ENCODE measurements around the gene ENHO. TPM values are rescaled to one million over a fixed set of nuclear protein-coding genes. Genes with fewer than 3 reads are reported as not detected.

The ENHO gene
- 1.6 TPM in 1 of 2 replicates, not detected in the other for total RNA-seq

GRCh38 chr9:34522971-34523797, at the start of gene ENHO:
TSS of gene ENHO (minus strand) at chr9:34522990. CDS start at chr9:34521695, 1,295 bp downstream.

Other genes starting within 250 kb of the ENHO start
- gene KIF24, start 193.7 kb downstream of the ENHO start, total RNA-seq: 0.54 and 2.8 TPM in 2 replicates
- gene NUDT2, start 193.4 kb downstream of the ENHO start, total RNA-seq: 25.8 and 35.5 TPM in 2 replicates
- 1.8 and 2.8 TPM in 2 replicates for gene MYORG, start 146.1 kb downstream of the ENHO start, total RNA-seq
- 17.0 and 19.3 TPM in 2 replicates for gene FAM219A, start 64.4 kb downstream of the ENHO start, total RNA-seq
- gene DNAI1, start 64.2 kb downstream of the ENHO start, total RNA-seq: not detected in 2 replicates
- gene CNTFR, start 66.7 kb upstream of the ENHO start, total RNA-seq: 0.72 TPM in 1 of 2 replicates, not detected in the other
- 27.7 and 48.4 TPM in 2 replicates for gene RPP25L, start 89.1 kb upstream of the ENHO start, total RNA-seq
- gene DCTN3, start 97.5 kb upstream of the ENHO start, total RNA-seq: 101 and 107 TPM in 2 replicates
- 0.72 TPM in 1 of 2 replicates, not detected in the other for gene ARID3C, start 106.1 kb upstream of the ENHO start, total RNA-seq
- 81.8 and 109 TPM in 2 replicates for gene SIGMAR1, start 114.8 kb upstream of the ENHO start, total RNA-seq
- 35.5 and 40.6 TPM in 2 replicates for gene GALT, start 123.7 kb upstream of the ENHO start, total RNA-seq
- gene IL11RA, start 129.2 kb upstream of the ENHO start, total RNA-seq: 18.8 and 25.3 TPM in 2 replicates
- not detected in 2 replicates for gene CCL27, start 139.7 kb upstream of the ENHO start, total RNA-seq
- not detected in 2 replicates for gene CCL19, start 168.3 kb upstream of the ENHO start, total RNA-seq
- 1.4 TPM in 1 of 2 replicates, not detected in the other for gene CCL21, start 187.1 kb upstream of the ENHO start, total RNA-seq

Data from cardiac atrium fibroblast (primary cell).